HG02571 (cell line): ENCODE measurements around the gene RPIA.
"Not testable (repeated sequence)": the region's sequence is repeated elsewhere in the genome, so short reads cannot be mapped to it uniquely, and the experiment has no call there.

Experiments used
- ATAC-seq: cut with Tn5 transposase; IDR thresholded peaks from one replicate; pipeline ENCODE4 v1.9.1; 2021; ENCODE audit warnings: mild to moderate bottlenecking, moderate library complexity; ENCODE audit not compliant: unreplicated experiment

RPIA gene

DNA sequence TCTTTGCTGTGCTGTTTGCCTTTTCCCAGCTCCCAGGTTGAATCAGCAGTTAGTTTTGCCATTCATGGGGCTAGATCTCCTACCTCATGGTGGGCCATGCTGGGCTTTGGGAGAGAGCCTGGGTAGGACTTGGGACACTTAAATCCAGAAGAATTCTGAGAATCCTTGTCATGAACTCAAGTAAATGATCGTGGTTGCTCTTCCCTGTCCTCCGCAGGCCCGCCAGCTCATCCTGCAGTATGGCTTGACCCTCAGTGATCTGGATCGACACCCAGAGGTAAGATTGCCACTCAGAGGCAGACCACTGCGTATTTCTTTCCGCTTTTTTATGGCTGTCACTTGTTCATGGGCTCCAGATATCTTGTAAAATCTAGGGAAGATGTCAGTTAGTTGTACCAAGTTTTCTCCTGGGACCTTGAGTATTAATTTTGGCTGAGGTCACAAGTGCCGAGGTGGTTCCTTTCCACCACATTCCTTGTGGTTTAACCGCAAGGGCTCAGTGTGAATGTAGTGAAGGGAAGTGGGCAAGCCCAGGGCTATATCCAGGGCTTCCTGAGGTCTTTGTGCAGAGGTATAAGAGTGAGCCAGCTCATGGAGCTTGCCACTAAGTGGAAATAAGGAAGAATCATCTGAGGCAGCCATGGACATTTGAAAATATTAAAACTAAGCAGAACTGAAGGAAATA lies 37.7 kb downstream of the RPIA start:
- no peak for ATAC-seq

DNA sequence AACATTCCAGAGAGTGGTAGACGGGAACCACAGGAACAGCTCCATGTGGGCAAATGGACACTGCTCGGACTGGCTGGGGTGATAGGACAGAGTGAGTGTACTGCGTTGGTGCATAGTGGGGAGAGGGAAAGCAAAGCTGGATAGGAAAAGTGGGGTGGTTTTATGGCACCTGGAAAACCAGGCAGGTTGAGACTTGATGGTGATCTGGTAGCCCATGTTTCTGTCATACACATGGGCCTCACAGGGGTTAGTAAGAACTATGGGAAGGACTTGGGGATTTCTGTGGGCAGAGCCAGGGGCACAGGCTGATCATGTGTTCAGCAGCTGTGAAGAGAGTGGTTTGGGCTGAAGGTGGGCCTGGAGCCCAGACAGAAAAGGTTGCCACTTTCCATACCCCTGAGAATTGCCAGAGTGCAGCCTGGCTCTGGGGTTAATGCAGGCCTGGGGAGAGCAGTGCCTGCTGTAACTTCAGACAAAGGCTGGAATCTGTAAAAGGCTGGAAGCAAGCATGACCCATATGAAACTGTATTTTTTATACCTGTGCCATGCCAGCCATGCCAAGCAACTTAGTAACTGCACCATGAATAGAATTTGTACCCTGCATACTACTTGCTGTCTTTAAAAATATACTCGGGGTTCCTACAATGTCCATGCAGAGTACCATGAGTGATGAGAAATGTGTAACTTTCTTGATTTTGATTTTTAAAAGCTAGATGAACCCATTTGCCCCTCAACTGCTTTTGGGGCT lies 41.9 kb downstream of the RPIA start:
- ATAC-seq = no peak

DNA sequence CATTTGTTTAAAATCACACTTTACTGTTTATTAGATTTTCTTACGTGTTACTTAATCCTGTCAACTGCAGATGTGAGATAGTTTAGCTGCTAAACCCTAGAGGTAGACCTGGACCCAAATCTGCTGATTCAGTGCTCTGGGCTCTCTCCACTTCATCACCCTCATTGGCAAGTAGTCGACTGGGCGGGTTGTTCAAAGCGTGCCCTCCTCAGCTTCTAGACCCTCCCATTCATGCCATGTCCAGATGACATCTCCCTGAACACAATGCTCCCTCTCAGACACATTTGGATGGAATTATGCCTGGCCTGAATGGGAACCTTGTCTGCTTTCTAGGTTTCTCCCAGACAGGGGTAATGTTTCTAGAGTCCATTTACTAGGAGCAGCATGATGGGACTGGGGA lies 43.7 kb downstream of the RPIA start:
- no peak for ATAC-seq

DNA sequence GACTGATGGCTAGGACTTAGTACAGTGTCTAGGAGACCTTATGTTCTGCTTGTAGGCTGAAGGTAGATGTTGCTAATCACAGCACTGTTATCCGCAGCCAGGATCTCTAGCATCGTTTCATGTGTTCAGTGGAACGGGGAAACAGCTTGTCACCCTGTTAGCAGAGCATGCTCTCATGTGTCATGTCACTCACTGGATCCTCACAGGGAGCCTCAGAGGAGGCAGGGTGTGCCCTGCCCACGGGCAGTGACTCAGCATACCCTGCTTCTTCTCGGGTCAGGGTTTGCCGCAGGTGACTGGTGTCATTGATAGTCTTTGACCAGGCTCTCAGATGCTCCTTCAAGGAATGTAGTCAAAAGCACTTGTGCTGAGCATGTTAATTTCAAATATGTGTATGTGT lies 44.4 kb downstream of the RPIA start:
- ATAC-seq = no peak

DNA sequence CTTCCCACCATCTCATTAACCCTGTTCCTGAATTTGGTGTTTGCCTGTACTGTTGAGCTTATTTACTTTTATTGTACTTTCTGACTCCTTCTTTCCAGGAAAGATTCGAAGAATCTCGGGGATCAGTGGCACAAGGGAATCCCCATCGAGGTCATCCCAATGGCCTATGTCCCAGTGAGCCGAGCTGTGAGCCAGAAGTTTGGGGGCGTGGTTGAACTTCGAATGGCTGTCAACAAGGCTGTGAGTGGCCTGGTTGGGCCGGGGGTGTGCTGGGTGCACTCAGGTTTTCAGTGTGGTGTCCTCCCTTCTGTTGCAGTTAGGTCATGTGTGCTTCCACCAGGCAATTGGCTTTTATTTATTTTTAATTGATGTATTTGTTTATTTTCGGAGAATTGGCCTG lies 45.0 kb downstream of the RPIA start:
- no peak for ATAC-seq

DNA sequence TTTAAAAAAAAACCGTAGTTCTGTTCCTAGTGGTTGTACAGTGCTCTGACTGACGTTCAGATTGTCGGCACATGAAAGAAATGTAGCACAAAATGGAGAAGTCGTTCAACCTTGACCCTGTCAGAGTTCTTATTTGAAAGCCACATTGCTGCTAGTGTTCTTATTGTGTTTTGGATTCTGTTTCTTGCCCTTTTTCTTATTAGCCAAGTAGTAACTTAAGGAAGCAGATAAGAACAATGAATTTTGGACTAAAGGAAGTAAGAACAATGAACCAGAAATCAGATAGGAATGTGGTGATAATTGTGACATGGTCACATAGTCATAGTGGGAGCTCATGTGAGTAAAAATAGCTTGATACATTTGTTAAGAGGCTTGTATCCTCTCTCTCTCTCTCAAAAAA lies 45.9 kb downstream of the RPIA start:
- ATAC-seq = no peak

DNA sequence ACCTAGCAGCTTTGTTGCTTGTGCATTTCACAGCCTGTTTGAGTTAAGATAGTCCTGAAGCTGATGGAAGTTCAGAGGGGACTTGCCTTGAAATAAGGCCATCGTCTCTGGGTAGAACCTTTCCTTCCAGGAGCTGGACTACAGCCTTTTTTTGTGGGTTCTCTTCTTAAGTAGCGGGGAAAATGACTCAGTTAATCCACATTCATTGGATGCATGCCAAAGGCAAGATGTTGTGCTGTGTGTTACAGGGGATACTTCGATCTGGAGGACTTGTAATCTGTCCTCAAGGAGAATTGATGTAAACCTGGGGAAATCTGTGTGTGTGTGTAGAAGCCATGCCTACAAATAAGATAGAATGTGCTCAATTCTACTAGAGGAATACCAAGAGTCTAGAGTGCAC lies 46.8 kb downstream of the RPIA start:
- ATAC-seq = no peak

DNA sequence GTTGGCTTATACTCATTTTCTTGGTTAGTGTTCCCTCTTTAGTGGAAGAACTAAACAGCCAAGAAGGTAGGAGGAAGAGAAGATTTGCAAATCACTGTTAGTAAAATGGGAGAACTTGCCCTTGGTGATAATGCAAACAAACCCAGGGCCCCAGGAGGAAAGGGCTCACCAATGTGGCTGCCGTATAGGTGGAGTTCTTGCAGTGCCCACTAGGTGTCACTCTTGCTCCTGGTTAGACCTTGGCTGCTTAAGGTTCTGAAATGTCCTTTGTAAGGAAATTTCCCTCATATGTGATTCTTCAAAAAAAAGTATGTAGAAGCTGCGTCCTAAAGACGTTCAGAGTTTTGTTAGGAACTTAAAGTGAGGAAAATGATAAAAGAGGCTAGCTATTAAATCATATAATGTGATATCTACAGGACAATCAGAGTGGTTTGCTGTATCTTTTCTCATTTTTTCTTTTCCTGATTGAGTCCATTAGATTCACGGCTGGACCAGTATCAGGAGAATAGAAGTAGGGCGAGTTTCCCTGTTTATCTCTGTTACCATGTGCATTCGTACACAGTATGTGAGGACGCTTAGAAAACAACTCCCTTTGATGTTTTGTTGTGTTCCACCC lies 48.6 kb downstream of the RPIA start:
- ATAC-seq = peak; percentile 69

DNA sequence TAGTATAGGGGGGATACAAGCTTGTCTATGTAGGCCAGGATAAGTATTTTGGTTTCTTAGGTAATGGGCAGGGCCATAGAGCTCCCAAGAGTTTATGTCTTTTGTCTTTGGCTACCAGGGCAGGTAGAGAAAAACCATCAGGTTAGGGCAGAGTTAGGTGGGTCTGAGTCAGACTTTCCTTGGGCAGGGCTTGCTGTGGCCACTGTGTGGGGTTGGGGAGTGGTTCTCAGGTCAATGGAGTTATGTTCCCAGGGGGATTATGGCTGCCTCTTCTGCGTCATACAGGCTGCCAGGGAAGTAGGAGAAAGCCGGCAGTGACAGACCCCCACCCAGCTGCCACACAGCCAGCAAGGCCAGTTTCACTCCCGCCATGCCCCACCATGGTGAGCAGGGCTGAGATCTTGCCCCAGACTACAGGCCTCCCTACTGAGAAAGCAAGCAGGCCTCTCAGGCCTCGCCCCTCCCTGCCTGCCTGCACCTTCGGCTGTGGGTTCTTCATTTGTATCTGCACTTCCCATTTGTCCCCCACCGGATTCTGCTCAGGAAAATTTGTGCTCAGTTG lies 55.5 kb downstream of the RPIA start:
- ATAC-seq = no peak

DNA sequence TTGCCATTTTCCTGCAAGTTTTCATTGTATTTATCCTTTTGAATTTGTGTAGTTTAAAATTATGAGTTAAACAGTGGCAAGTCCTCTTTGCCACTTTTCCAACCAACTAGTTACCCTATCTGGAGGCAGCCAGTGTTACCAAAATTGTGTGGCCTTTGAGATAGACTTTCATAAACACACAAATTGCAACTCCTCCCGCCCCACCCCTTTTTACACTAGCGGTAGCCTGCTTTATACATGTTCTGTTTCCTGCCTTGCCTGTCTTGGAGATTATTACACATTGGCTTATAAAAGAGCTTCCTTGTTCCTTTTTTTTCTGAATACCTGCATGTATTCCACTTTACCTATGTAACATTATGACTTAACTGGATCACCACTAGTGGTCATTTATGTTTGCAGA lies 56.5 kb downstream of the RPIA start:
- ATAC-seq = no peak

DNA sequence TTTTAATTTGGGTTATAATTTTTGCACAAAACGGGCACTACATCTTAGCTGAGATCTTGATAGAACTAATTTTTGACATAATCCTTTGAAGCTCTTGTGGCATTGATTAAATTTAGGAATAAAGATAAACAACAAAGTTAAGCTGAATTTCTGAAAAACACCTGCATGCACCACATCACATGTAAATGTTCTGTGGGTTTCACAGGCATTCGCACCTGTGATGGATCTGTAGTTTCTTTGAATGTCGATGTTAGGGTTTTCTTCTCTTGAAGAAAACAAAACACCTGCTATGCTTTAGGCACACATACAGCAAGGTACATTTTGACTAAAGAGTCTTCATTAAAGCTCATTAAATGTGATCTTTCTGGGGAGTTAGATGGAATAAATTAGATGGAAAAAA lies 60.3 kb downstream of the RPIA start:
- no peak for ATAC-seq

DNA sequence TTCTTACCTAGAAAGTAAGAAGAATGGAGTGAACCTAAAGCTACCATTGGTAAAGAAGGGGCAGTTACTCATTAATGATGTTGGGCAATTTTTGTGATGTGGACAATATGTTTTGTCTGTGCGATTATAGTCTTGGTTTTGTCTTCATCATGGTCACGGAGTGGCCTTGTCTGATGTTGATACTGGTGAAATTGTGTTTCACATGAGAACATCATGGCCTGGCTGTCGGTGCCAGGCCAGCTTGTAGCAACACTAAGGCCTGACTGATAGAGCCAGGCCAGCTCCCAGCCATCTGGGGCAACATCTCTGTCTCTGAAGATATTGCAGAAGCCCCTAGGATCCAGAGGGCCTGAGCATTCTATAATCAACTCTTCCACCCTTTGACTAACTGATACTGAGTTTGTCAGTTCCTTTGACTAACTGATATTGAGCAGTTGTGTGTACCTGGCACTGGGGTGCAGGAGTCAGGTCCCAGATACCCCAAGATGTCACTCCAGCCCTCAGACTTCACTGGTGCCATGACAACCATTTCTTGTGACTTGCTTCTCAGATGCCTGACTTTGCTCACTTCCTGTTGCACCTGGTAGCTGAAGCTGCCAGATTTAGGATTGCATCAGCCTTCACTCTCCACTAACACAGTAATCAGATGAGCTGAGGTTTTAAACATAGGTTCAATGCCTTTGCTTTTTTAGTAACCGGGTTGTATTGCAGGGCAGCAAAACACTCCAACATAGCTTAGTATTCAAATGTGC lies 62.5 kb downstream of the RPIA start:
- peak; percentile 74 for ATAC-seq

DNA sequence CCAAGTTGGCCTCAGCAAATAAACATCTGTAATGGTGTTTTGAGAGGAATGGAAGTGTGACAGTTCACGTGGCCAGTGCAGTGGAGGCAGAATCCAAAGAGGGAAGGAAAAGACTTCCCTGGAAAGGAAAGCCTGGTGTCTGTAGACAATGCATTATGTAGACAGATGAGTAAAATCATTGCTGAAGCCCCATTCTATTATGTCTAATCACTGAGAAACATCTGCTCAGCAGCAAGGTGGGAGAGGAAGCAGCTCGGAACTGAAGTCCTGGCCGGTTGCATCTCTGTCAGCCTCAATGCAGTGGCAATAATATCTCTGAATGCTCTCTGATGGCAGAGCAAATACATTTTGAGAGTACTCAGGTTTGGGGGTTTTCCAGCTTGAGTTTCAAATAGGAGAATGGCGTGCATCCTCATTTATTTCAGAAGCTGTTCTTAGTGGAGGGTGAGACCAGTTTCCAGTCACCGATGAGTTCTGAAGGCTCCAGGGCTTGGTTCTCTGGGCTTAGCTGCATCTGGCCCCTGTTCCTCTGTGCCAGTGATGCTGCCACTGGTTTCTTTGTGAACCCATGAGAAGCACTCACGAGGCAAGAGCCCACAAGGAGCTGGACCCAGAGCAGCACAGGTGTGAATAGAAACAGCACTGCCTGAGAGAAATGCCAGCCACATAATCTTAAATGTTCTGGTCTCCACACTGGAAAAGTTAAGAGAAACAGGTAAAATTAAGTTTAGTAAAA lies 63.3 kb downstream of the RPIA start:
- peak; percentile 37 for ATAC-seq

DNA sequence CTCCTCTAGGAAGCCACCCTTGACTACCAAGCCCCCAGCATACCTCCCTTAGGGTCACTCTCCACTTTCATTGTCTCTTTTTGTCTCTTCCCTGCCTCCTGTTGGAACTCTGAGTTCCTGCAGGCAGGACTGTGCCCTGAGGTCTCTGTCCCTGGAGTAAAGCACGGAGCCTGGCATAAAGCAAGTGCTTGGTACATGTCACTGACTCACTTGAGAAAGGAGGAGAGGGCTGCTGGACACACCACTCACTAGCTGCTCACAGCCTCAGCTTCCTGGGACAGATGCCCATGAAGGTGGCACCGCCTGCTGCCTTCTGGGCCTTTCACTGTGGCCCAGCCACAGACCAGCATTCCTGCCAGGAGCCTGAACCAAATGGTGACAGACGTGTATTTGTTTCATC lies 64.4 kb downstream of the RPIA start:
- no peak for ATAC-seq

DNA sequence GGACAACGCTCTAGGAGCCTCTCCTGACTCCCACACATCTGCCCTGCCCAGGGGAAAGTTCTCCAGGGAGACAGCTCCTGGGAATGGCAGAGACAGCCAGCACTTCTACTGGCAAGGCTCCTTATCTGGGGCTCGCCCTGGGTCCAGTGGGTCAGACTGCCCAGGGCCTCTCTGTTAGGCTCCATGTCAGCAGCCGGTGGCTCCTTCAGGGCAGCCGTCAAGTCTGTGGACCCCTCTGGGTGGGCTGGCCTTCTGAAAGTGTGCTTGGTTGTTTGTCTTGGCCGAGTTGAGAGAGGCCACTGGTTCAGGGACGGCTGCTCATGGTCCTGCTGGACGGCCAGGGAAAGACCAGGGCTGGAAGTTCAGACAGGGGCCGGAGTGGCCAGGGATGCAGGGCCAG lies 65.6 kb downstream of the RPIA start:
- ATAC-seq = no peak

DNA sequence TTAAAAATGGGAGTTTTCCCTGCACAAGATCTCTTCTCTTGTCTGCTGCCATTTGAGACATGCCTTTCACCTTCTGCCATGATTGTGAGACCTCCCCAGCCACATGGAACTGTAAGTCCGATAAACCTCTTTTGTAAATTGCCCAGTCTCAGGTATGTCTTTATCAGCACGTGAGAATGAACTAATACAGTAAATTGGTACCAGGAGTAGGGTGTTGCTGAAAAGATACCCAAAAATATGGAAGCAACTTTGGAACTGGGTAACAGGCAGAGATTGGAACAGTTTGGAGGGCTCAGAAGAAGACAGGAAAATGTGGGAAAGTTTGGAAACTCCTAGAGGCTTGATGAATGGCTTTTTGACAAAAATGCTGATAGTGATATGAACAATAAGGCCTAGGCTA lies 67.2 kb downstream of the RPIA start:
- ATAC-seq = not testable (repeated sequence)

DNA sequence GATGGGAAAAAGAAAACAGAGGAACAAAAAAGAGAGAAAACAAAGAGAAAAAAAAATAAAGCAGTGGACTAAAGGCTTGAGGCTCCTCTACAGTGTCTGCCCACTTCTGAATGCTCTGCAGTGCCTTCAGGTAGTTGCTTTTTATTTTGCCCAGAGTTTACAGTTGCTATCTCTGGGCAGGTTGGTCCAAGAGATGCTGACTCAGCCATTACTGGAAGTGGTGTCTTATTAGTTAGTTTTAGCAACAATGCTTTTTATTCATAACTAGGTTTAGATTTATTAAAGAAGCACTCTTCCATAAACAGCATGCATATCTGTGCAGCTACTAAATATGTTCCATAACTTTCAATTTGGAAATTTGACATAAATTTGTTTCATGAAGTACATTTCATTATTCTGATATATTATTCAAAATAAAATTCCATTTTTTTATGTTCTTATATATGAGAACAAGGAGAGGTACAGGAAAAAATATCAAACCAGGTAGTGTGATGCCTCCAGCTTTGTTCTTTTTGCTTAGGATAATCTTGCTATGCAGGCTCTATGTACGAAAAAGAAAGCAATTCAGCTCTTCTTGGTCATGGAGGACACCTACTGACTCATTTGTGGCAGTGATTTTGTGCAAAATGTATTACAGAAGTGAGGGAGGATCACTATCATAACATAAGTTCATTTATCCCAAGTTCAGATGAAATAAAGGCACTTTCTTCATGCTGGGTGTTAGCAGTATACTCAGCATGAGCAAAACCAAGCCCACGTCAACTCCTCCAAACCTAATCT lies 69.5 kb downstream of the RPIA start:
- no peak for ATAC-seq

DNA sequence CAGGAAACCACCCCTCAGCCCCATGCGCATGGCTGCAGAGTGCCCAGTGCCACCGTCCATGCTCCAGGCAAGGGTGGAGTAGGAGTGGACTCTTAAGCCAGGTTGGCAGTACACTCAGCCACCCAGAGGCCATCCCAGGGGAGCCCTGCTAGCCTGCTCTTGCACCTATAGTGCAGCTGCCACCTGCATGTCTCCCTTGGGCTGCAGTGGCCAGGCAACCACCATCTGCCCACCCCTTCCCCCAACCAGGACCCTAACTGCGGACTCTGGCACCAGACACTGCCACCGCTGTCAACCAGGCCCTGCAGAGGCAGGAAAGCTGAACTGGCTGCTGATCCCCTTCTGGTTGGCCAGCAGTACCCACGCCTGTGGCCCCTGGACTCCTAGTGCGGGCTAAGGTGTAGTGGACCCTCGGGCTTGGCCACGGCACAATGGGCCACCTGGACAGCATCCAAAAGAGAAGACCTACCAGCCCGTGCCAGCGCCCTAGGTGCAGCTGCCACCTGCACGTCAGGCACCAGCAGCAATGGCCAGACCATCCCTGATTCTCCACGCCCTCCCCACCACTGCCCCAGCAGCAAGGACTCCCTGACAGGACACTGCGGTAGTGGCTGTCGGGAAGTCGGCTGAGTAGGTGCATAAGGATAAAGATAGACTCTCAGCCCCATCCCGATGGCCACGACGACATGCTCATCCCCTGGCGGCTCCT lies 72.8 kb downstream of the RPIA start:
- no peak for ATAC-seq

DNA sequence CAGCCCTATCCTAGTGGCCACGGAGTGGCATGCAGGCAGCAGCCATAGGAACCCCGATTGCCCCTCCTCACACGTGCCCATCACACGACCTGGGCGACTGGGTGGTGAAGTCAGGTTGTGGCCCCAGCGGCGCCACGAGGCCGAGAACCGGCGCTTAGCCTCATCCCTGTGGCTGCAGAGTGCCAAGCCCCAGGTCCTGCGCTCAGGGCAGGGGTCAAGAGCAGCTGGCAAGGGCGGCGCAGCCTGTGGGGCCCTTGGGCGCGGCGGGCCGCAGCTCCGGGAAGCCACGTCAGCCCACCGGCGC lies 73.3 kb downstream of the RPIA start:
- no peak for ATAC-seq
